Ishikawa (cell line): ENCODE results near the gene ZPBP2.

Experiments
- CEBPB ChIP-seq: IDR thresholded peaks from 2 replicates; pipeline ENCODE4 v1.6.1; 2012
- CREB1 ChIP-seq: IDR thresholded peaks from 2 replicates; pipeline ENCODE4 v1.6.1; 2012; ENCODE audit warnings: low read depth
- EGR1 ChIP-seq: IDR thresholded peaks from 2 replicates; pipeline ENCODE4 v1.6.1; 2012
- EP300 ChIP-seq: IDR thresholded peaks from 2 replicates; pipeline ENCODE4 v1.6.1; 2012; ENCODE audit warnings: borderline replicate concordance
- FOXM1 ChIP-seq: IDR thresholded peaks from 2 replicates; pipeline ENCODE4 v1.6.1; 2012; ENCODE audit warnings: low read depth, borderline replicate concordance
- MAX ChIP-seq: IDR thresholded peaks from 2 replicates; pipeline ENCODE4 v1.6.1; 2012
- NFIC ChIP-seq: IDR thresholded peaks from 2 replicates; pipeline ENCODE4 v1.6.1; 2012
- RAD21 ChIP-seq: IDR thresholded peaks from 2 replicates; pipeline ENCODE4 v1.6.1; 2012; ENCODE audit warnings: low read depth
- REST ChIP-seq: IDR thresholded peaks from 2 replicates; pipeline ENCODE4 v1.6.1; 2012; ENCODE audit warnings: low read depth, mild to moderate bottlenecking
- TAF1 ChIP-seq: IDR thresholded peaks from 2 replicates; pipeline ENCODE4 v1.6.1; 2012; ENCODE audit warnings: low read depth, mild to moderate bottlenecking
- TCF12 ChIP-seq: IDR thresholded peaks from 2 replicates; pipeline ENCODE4 v1.6.1; 2012; ENCODE audit warnings: low read depth
- TEAD4 ChIP-seq: IDR thresholded peaks from 2 replicates; pipeline ENCODE4 v1.6.1; 2012
- USF1 ChIP-seq: IDR thresholded peaks from 2 replicates; pipeline ENCODE4 v1.6.1; 2012
- YY1 ChIP-seq: IDR thresholded peaks from 2 replicates; pipeline ENCODE4 v1.6.1; 2012; ENCODE audit warnings: low read depth
- ZBTB7A ChIP-seq: IDR thresholded peaks from 2 replicates; pipeline ENCODE4 v1.6.1; 2012; ENCODE audit warnings: low read depth

Gene ZPBP2

GRCh38 chr17:39920218-39921210 lies 52.5 kb downstream of the ZPBP2 start:
- TF ChIP-seq TCF12 (no peak), REST (no peak), ZBTB7A (no peak), CEBPB (no peak), EP300 (no peak), CREB1 (no peak), RAD21 (no peak), NFIC (no peak), FOXM1 (no peak), USF1 (no peak), MAX (no peak)

- TF ChIP-seq FOXM1, result no peak
- no peak for TF ChIP-seq NFIC
- TF ChIP-seq TAF1, result no peak
- no peak for TF ChIP-seq ZBTB7A
- no peak for TF ChIP-seq CREB1
- no peak for TF ChIP-seq EP300
- no peak for TF ChIP-seq CEBPB
- no peak for TF ChIP-seq USF1
- TF ChIP-seq MAX, result no peak
These were observed 53.3 kb downstream of the ZPBP2 start for GRCh38 chr17:39921323-39921722.

- TF ChIP-seq TEAD4, result no peak
- TF ChIP-seq NFIC, result no peak
- TF ChIP-seq TCF12, result no peak
- no peak for TF ChIP-seq YY1
- no peak for TF ChIP-seq TAF1
- TF ChIP-seq ZBTB7A, result no peak
- no peak for TF ChIP-seq EP300
- no peak for TF ChIP-seq MAX
- TF ChIP-seq RAD21, result no peak
- TF ChIP-seq USF1, result no peak
- TF ChIP-seq CEBPB, result no peak
- no peak for TF ChIP-seq FOXM1
- no peak for TF ChIP-seq CREB1
- no peak for TF ChIP-seq EGR1
- TF ChIP-seq REST, result no peak
These were observed 54.0 kb downstream of the ZPBP2 start for GRCh38 chr17:39922006-39922405.

- TF ChIP-seq TAF1 (no peak), EP300 (no peak), EGR1 (no peak), ZBTB7A (no peak), MAX (no peak)
These were observed 55.2 kb downstream of the ZPBP2 start for GRCh38 chr17:39923230-39923629.
